GM18507 (cell line): ENCODE measurements around the gene RMND5A.

Source experiments
- DNase-seq: peaks from one replicate; pipeline ENCODE4 v3.0.0; 2011; ENCODE audit warnings: low read depth; ENCODE audit not compliant: insufficient read length; ENCODE audit errors: extremely low spot score
- FAIRE-seq: peaks from 2 replicates; lab custom pipeline; 2011; peaks lifted over from hg19 to GRCh38; lab: Jason Lieb, UNC

RMND5A gene

DNA sequence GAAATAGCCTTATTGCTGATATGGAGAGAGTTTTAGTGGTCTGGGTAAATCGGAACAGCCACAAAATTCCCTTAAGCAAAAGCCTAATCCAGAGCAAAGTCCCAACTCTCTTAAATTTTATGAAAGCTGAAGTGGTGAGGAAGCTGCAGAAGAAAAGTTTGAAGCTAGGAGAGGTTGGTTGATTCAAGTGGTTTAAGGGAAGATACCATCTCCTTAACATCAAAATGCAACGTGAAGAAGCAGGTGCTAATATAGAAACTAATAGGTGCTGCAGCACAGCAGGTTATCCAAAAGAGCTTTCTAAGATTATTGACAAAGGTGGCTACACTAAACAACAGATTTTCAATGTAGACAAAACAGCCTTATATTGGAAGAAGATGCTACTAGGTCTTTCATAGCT lies 98.9 kb downstream of the RMND5A start:
- DNase-seq (no peak), FAIRE-seq (no peak)

DNA sequence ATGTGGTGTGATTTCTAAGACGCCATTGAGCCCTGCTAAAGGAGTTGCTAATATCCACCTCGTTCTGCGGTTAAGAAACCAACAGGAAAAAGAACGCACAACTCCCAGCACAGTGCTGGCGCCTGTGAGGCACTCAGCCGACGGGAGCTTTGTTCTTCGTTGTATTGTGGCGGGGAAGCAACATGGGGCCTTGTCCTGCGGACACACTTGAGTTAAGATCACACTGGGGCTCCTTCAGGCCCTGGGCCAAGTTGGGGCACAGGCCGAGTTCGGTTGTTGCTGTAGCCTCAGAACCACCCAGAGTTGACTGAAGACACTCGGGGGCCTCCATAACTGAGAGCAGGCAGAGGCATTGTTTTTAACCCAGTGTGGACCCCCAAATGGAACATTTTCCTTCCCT lies 101.2 kb downstream of the RMND5A start:
- no peak for FAIRE-seq
- no peak for DNase-seq

DNA sequence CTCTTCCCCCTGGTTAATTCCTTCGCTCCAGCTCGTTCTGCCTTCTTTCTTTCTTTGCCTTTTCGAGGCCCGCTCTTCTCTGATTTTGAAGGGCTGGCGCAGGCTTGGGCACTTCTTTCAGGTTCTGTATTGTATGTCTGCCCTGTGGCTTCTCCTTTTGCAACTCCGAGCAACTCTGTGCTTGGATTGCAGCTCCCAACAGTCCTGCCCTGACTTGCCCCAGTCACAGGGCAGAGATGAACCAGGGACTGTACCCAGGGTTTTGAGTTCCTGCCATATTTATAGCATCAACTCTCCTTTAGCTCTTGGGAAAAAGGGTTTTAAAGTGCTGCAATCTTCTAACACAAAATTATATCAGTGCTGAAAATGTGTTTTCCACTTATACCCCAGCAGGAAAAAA lies 101.8 kb downstream of the RMND5A start:
- DNase-seq (no peak), FAIRE-seq (no peak)

DNA sequence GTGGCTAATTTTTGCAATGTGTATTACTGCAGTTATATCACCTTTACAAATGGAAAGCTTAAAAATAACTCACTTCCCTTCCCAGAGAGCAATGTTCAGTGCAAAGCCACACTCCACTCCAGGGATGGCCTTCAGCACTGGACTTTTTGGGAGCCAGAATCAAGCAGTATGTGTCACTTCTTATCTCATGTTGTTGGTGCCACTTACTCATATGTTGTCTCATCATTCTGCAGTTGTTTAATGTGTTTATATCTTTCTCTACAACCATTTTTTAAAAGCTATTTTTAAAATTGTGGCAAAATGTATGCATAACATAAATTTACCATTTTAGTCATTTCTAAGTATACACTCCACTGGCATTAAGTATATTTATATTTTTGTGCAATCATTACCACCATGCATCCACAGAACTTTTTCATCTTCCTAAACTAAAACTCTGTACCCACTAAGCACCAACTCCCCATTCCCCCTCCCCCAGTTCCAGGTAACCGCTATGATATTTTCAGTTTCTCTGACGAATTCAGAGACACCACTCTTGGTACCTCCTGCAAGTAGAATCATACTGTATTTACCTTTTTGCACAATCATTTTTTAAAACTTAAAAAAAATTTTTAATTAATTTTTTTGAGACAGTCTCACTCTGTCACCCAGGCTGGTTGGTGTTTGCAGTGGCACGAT lies 102.7 kb downstream of the RMND5A start:
- no peak for FAIRE-seq

DNA sequence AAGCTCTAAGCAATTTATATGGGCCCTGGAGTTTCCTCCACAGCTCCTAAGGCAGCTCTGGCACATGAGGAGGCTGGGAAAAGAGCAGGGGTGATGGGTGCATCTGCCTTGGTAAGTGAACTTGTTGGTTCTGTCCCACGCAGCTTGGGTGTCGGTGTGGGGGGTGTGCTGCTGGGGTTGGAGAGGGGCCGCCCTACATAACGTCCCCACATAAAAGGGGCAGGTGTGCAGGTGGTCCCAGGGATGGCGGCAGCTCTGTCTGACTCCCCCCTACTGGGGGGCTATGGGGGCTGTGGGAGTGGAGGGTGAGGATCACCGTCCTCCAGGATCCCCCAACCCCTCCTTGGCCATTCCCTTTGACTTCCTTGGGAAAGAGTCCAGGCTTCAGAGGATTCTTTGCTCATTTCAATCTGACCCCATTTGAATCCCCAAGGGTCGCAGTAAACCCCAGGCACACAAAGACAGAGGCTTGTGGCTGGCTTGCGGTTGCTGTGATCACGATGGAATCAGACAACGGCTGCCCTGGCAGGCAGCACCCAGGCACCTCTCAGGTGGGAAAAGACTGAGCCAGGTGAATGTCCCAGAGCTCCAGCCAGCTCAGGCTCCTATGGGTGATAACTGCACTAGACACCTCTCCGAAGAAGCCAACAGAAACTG lies 105.1 kb downstream of the RMND5A start:
- DNase-seq (no peak), FAIRE-seq (no peak)

More for the DNA sequence above, 102.7 kb downstream of the RMND5A start:
- DNase-seq: no peak

DNA sequence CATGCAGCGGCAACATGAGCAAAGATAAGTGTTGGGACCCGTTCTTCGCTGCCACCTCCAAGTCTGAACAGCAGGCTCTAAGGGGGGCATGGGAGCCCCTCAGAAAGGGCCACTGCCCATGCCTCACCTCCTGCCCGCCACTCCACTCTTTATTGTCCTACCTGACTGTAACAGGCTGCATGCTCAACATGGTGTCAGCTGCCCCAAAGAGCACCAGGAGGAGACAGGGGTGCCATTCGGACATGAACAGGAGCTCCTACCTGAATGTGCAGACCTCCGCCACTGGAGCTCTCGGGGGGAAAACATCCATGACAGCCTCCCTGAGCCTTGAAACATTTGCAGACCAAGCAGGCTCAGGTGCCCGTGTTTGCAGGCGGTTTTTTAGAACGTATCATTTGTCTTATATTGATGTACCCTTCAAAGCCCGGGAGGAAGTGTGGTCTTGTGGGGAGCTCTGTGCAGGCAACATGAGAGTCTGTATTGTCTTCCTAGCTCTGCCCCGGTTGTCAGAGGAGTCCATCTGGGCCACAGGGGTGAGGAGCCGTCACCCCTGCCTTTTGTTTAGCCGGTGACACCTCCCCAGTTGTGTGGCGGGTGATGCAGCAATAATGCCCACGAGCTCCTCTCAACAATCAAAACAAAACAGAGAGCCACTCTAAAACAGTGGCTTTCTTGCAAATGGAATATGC lies 105.7 kb downstream of the RMND5A start:
- no peak for FAIRE-seq
- no peak for DNase-seq

GRCh38 chr2:86826951-86827350 lies 106.9 kb downstream of the RMND5A start:
- DNase-seq: no peak
- no peak for FAIRE-seq
